ENCODE measurements around the gene ANKUB1.

Gene ANKUB1

GRCh38 chr3:149727656-149728055 is 64.7 kb downstream of the ANKUB1 start:
- H3K4me3 ChIP-seq (replicated peaks; ENCODE audit: low read depth, low read length), result no peak overlapping the region
- no peaks in the 10 kb centered on the region for H3K27me3 ChIP-seq (replicated peaks; ENCODE audit: control insufficient read depth, insufficient read depth, low read length)
- TF ChIP-seq, protein P1, sequence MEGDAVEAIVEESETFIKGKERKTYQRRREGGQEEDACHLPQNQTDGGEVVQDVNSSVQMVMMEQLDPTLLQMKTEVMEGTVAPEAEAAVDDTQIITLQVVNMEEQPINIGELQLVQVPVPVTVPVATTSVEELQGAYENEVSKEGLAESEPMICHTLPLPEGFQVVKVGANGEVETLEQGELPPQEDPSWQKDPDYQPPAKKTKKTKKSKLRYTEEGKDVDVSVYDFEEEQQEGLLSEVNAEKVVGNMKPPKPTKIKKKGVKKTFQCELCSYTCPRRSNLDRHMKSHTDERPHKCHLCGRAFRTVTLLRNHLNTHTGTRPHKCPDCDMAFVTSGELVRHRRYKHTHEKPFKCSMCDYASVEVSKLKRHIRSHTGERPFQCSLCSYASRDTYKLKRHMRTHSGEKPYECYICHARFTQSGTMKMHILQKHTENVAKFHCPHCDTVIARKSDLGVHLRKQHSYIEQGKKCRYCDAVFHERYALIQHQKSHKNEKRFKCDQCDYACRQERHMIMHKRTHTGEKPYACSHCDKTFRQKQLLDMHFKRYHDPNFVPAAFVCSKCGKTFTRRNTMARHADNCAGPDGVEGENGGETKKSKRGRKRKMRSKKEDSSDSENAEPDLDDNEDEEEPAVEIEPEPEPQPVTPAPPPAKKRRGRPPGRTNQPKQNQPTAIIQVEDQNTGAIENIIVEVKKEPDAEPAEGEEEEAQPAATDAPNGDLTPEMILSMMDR (IDR thresholded peaks at IDR 0.05; ENCODE audit: insufficient read depth, low read length, poor library complexity, severe bottlenecking), result no peak
- H3K36me3 ChIP-seq (ENCODE audit: control insufficient read depth, insufficient read depth, low read length), result no peaks in the 10 kb centered on the region
- DNase-seq (ENCODE audit: extremely low read depth, insufficient read length), result no peak

DNA sequence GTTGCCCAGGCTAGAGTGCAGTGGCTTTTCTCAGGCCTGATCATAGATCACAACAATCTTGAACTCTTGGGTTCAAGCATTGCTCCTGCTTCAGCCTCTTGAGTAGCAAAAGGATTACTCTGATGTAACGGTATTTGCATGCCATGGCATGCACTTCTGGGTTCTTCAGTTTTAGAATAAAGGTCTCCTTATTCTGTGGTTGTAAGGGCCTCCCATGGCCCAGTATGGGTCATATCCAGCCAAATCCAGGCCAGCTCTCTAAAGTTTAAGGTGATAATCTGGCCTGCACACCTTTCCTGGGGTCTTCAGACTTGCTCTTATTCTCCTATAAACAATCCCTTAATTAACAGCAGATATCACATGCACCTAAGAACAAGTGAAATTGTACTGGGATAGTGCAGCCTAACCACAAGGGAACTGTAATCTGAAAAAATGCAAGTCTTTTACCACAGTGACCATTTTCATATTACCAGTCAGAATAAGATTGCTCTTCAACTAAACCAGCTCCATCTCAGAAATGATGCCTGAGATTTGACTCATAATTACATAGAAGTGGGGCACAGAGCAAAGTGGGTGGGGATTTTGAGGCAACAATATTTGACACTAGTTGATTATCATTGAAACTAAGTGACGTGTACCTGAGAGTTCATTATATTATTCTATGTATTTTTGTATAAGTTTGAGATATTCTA is 65.5 kb downstream of the ANKUB1 start:
- TF ChIP-seq, protein P1 (IDR thresholded peaks at IDR 0.05; ENCODE audit: insufficient read depth, low read length, poor library complexity, severe bottlenecking), result no peak
- no peak for DNase-seq (ENCODE audit: extremely low read depth, insufficient read length)
- H3K27me3 ChIP-seq (replicated peaks; ENCODE audit: control insufficient read depth, insufficient read depth, low read length), result no peaks in the 10 kb centered on the region

GRCh38 chr3:149723781-149724180 is 68.6 kb downstream of the ANKUB1 start:
- DNase-seq (ENCODE audit: extremely low read depth, insufficient read length), result no peak
- Histone ChIP-seq H3K36me3 (ENCODE audit: control insufficient read depth, insufficient read depth, low read length) (no peaks in the 10 kb centered on the region), H3K4me3 (replicated peaks; ENCODE audit: low read depth, low read length) (no peak overlapping the region), H3K27me3 (replicated peaks; ENCODE audit: control insufficient read depth, insufficient read depth, low read length) (no peaks in the 10 kb centered on the region)
- TF ChIP-seq, protein P1 (IDR thresholded peaks at IDR 0.05; ENCODE audit: insufficient read depth, low read length, poor library complexity, severe bottlenecking), result no peak

More for the DNA sequence above, 65.5 kb downstream of the ANKUB1 start:
- H3K36me3 ChIP-seq (ENCODE audit: control insufficient read depth, insufficient read depth, low read length), result no peaks in the 10 kb centered on the region
- no peak overlapping the region for H3K4me3 ChIP-seq (replicated peaks; ENCODE audit: low read depth, low read length)

DNA sequence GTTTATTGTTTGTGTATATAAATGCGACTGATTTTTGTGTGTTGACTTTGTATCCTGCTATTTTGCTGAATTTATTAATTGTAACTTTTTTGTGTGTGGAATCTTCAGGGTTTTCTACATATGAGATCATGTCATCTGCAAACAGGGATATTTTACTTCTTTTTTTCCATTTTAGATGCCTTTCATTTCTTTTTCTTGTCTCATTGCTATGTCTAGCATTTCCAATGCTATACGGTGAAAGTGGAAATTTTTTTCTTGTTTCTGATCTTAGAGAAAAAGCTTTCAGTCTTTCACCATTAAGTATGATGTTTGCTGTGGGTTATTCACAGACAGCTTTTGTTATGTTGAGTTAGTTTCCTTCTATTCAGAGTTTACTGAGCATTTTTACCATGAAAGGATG is 71.4 kb downstream of the ANKUB1 start:
- no peaks in the 10 kb centered on the region for H3K27me3 ChIP-seq (replicated peaks; ENCODE audit: control insufficient read depth, insufficient read depth, low read length)
- TF ChIP-seq, protein P1 (IDR thresholded peaks at IDR 0.05; ENCODE audit: insufficient read depth, low read length, poor library complexity, severe bottlenecking), result no peak
- no peak for DNase-seq (ENCODE audit: extremely low read depth, insufficient read length)
- H3K4me3 ChIP-seq (replicated peaks; ENCODE audit: low read depth, low read length), result no peak overlapping the region
- no peaks in the 10 kb centered on the region for H3K36me3 ChIP-seq (ENCODE audit: control insufficient read depth, insufficient read depth, low read length)

DNA sequence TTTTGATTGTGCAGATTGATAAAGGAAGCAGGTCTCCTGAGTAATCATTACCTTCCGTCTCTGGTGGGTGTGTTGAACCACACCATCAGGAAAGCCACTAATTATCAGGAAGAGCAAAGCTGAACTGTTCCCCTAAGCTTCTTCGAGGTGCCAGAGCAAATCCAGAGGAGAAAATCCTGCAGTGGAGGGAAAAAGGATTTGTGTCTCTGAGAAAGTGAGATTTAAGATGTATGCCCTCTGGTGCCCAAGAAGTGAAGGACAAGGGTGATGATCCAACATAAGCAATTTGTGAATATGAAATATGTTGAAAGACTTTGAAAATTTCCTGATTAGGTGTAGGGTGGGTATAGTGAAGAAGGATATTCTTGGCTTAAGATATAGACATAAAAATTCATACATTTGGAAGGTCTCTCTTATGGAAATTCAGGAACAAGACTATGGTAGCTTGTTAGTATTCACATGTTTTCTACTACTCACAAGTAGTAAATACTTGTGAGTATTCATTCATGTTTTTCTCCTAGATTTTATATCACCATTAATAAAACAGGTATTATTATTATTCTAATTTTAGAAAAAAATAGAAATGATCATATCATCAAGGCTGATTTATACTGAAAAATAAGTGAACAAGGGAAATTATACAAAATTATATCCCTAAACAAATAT is 74.8 kb downstream of the ANKUB1 start:
- Histone ChIP-seq H3K27me3 (replicated peaks; ENCODE audit: control insufficient read depth, insufficient read depth, low read length) (no peaks in the 10 kb centered on the region), H3K4me3 (replicated peaks; ENCODE audit: low read depth, low read length) (no peak overlapping the region), H3K36me3 (ENCODE audit: control insufficient read depth, insufficient read depth, low read length) (no peaks in the 10 kb centered on the region)
- TF ChIP-seq, protein P1 (IDR thresholded peaks at IDR 0.05; ENCODE audit: insufficient read depth, low read length, poor library complexity, severe bottlenecking), result peak; percentile 64
- no peak for DNase-seq (ENCODE audit: extremely low read depth, insufficient read length)

Measured in GM06990 (cell line).